IPS-NIHi7 (cell line): ENCODE measurements around the gene CTAG1B.
"Not testable (repeated sequence)": the region's sequence is repeated elsewhere in the genome, so short reads cannot be mapped to it uniquely, and the experiment has no call there.

Experiments used
- DNase-seq: peaks from one replicate; pipeline ENCODE4 v3.0.0; 2012; ENCODE audit warnings: mixed read lengths; ENCODE audit errors: extremely low spot score

CTAG1B gene

GRCh38 chrX:154619182-154619581 is at the start of gene CTAG1B:
Gene CTAG1B (minus strand): TSS chrX:154619282. CDS start chrX:154619218, 64 bp downstream.
- not testable (repeated sequence) for DNase-seq

GRCh38 chrX:154661899-154662298 is 42.8 kb upstream of the CTAG1B start:
- DNase-seq, result no peak

GRCh38 chrX:154661170-154661569 is 42.1 kb upstream of the CTAG1B start:
- DNase-seq, result no peak

GRCh38 chrX:154660541-154660940 is 41.5 kb upstream of the CTAG1B start:
- DNase-seq, result no peak

- DNase-seq, result no peak
These were observed 39.9 kb upstream of the CTAG1B start for GRCh38 chrX:154658957-154659356.

- no peak for DNase-seq
These were observed 39.1 kb upstream of the CTAG1B start for GRCh38 chrX:154658187-154658586.

GRCh38 chrX:154657226-154657805 is 38.2 kb upstream of the CTAG1B start:
- DNase-seq, result no peak

- DNase-seq, result no peak
These were observed 36.7 kb upstream of the CTAG1B start for GRCh38 chrX:154655786-154656185.

- no peak for DNase-seq
These were observed 36.3 kb upstream of the CTAG1B start for GRCh38 chrX:154655346-154655745.

GRCh38 chrX:154654925-154655324 is 35.8 kb upstream of the CTAG1B start:
- DNase-seq, result no peak

GRCh38 chrX:154654372-154654771 is 35.3 kb upstream of the CTAG1B start:
- DNase-seq, result no peak

- DNase-seq, result not testable (repeated sequence)
These were observed 34.3 kb upstream of the CTAG1B start, which contains the start of gene CTAG2 for GRCh38 chrX:154653413-154653812. Gene CTAG2 (minus strand): TSS chrX:154653579. CDS start chrX:154653515, 64 bp downstream.

- no peak for DNase-seq
These were observed 33.9 kb upstream of the CTAG1B start for GRCh38 chrX:154653048-154653401.

- no peak for DNase-seq
These were observed 33.4 kb upstream of the CTAG1B start for GRCh38 chrX:154652311-154653047.

- DNase-seq, result no peak
These were observed 31.1 kb upstream of the CTAG1B start for GRCh38 chrX:154650221-154650510.

- no peak for DNase-seq
These were observed 30.6 kb upstream of the CTAG1B start for GRCh38 chrX:154649503-154650220.

GRCh38 chrX:154648931-154649330 is 29.8 kb upstream of the CTAG1B start:
- DNase-seq, result no peak

- DNase-seq, result not testable (repeated sequence)
These were observed 26.8 kb upstream of the CTAG1B start for GRCh38 chrX:154645745-154646378.

- not testable (repeated sequence) for DNase-seq
These were observed 24.6 kb upstream of the CTAG1B start for GRCh38 chrX:154643708-154644107.

- DNase-seq, result not testable (repeated sequence)
These were observed 22.7 kb upstream of the CTAG1B start for GRCh38 chrX:154641740-154642139.

GRCh38 chrX:154633661-154634060 is 14.6 kb upstream of the CTAG1B start:
- not testable (repeated sequence) for DNase-seq

GRCh38 chrX:154630949-154631348 is 11.9 kb upstream of the CTAG1B start:
- not testable (repeated sequence) for DNase-seq
